ELR (cell line): ENCODE data around the gene ARHGEF1.

Experiments used
- DNase-seq: peaks from one replicate; pipeline ENCODE4 v3.0.0-alpha.2; 2015; ENCODE audit warnings: low read depth

Gene ARHGEF1

DNA sequence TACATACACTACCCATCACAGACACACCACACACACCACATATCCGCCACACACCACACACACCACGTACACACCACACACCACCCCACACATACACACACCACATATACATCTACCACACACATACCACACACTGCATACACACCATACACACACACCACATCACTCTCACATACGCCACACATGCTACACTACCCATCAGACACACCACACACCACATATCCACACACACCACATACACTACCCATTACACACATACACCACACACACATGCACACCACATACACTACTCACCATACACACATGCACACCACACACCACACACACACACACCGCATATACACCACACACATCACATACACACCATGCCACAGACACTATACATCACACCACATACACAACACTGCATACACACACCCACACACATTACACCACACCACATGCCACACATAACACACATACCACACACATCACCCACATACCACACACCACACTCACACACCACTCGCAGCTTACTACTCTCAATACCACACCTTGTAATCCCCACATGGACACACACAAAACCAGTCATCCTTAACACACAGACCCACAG, 35.8 kb downstream of the ARHGEF1 start:
- no peak for DNase-seq

DNA sequence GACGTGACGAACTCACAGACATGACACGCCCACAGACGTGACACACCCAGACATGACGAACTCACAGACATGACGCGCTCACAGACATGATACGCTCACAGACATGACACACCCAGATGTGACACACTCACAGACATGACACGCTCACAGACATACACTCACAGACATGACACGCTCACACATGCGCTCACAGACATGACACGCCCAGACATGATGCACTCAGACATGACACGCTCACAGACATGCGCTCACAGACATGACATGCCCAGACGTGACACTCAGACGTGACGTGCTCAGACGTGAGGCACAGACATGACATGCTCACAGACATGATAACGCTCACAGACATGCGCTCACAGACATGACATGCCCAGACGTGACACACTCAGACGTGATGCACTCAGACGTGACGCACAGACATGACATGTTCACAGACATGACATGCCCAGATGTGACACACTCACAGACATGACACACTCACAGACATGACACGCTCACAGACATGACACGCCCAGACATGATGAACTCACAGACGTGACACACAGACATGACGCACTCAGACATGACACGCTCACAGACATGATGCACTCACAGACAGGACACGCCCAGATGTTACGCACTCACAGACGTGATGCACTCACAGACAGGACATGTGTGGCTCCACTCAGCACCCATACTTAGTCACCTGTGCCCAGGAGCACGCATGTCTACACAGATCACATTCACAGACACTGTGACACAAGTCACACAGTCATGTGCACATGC, 37.1 kb downstream of the ARHGEF1 start:
- no peak for DNase-seq

- no peak for DNase-seq
These were observed 38.0 kb downstream of the ARHGEF1 start for GRCh38 chr19:41920882-41921576.

- DNase-seq, result no peak
These were observed 38.9 kb downstream of the ARHGEF1 start for GRCh38 chr19:41921577-41922576.

DNA sequence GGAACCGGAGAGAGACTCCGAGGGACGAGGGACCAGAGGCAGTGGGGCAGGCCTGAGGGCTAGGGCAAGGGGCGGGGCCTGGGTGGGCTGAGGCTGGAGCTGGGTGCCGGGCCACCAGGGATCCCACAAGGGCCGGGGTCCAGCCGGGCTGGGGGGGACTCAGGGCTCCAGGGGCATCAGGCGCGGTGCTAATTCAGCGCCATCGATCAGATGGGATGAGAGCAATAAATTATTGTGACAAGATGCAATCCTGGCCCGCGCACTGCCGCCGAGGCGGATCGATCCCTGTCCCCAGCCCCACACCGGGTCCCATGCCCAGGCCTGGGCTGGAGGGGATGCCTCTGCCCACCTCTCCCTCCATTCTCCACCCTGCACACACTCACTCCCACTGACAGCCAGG, 39.6 kb downstream of the ARHGEF1 start:
- DNase-seq, result no peak

DNA sequence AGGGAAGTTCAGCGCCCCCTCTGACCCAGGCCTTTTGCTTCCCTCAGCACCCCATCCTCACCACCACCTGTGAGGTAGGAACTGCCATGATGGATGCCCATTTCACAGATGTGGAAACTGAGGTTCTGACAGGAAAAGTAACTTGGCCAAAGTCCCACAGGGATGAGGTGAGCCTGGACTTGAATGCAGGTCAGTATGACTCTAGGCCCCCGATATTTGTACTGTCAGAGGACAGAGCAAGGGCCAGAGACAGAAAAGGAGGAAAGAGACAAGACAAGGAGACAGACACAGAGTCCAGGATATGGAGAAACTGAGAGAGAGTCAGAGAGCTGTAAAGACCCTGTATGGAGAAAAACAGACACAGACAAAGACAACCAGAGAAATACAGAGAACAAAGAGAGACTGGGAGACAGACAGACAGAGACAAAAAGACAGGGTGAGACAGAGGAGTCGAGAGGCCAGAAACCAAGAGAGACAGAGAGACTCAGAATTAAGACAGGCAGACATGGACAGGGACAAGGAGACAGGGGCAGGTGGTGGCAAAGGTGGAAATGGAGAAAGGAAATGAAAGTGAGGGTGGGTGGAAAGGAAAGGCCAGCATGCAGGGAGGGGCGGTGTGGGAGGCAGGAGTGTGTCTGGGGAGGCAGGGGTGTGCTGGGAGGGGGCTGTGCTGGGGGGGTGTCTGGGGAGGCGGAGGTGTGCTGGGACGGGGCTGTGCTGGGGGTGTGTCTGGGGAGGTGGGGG, 40.2 kb downstream of the ARHGEF1 start:
- DNase-seq, result no peak

DNA sequence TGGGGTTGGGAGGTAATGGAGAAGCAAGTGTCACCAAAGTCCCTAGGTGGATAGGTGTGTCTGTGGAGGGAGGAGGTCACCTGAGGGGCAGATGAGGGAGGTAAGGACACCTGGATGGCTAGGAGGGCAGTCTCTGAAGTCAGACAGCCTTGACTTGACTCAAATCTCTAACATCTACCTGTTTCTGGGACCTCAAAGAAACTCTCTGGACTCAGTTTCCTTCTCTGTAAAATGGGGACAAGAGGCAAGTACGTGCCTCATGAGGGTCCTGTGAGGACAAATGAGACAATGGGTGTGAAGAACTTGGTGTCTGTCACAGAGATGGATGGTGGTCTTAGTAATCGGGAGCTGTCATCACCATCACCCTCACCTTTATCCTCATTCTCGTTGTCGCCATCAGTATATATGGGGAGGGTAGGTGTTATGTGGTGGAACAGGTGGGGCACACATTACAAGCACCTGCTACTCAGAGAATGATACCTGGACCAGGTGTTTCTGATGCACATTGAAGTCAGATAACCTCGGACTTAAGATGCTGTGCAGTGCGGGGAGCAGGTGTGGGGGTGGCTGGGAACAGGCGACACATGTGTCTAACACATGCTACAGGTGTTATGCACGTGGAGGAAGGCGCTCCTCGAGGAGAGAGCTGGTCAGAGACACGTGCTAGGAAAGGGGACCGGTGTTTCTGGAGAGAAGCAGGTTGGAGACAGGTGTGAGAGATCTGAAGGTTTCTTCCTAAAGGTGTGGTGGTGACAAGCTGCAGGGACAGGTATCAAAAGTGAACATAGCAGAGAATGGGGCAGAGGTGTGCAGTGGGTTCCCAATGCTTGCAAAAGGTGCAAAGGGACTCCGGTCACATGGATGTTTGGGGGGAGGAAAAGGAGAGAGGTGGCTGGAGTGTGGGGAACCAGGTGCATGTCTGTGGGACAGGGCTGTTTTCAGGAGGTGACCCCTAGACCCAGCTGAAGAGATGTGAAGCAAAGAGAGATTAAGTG, 41.5 kb downstream of the ARHGEF1 start:
- no peak for DNase-seq

DNA sequence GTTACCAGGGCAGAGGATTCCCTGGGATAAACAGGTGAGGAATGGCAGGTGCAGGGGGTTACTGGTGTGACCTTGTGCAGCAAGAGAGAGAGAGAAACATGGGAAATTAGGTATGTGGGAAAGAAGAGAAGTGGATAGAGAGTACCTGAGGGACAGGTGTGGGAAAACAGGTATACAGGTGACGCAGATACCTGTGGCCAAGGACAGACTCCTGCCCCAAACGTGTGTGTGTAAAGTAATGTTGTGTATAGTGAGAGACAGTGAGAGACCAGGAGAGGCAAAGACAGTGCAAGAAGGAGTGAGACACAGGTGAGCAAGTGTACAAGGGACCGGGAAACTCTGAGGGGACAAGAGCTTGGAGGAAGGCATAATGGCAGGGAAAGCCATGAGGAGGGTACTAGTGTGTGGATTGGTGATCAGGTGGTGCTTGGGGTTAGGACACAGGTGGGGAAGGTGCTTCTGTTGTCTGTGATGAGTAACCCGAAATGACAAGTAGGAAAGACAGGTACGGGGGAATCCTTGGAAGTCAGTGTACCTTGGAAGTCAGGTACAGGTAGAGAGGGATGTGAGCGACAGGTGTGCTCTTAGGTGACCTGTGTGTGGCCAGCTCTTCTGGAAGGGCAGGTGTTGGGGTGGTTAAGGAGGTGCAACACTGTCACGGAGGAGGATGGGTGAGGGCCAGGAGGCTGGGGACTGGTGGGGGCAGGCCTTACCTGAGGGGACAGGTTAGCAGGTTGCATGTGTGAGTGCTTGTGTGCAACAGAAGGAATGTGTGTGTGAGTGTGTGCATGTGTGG, 42.4 kb downstream of the ARHGEF1 start:
- DNase-seq, result no peak

DNA sequence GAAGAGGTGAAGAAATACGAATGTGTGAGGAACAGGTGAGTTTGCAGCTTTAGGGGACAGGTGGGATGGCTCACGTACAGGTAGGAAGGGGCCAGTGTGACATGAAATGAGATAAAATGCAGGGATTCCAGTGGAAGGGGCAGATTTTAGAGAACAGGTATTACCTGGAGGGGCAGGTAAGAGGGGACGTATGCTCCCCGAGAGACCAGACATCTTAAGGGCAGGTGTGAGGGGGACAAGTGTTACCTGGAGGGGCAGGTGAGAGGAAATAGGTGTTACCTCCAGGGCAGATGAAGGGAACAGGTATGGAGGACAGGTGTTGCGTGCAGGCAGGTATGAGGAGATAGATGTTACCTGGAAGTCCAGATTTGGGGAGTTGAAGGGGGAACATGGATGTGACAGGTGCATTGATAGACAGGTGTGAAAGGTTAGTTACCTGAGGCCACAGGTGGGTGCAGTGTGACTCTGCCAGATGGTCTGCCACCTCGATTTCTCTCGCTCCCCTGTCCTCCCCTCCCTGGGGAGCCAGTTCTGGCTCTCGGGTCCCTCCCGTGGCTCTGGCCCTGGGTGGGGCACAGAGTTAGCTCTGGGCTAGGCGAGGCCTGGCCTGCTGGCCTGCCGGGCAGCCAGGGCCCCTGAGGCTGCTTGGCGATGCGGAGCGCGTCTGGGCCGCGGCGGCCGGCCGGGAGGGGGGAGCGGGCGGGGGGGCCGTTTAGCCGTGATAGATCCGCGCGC, 43.2 kb downstream of the ARHGEF1 start:
- DNase-seq, result no peak

DNA sequence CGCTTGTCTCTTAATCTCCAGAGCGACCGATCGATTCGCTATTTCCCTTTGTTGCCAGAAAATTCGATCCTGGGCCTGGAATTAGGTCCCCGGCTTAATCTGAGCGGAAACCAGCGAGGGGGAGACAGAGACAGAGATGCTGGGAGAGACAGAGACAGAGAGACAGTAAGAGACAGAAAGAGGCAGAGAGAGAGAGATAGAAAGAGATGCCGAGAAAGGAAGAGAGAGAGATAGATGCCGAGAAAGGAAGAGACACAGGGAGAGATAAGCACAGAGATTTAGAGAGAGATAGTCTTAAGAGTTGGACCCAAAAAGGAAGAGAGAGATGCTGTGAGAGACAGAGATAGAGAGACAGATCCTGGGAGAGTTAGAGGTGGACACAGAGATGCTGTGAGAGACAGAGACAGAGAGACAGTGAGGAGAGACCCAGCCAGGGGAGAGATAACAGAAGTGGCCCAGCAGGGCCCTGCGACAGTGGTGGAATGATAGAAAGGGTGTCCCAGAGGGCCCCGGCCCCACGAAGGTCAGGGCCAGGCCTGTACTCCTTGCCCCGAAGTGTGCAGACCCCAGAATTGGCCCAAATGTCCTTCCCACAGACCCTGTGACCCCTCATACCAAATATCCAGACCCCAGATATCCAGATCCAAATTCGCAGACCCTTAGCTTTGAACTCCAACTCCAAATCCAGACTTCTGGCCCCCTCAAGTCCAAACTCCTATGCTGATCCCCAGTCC, 43.9 kb downstream of the ARHGEF1 start:
- no peak for DNase-seq

GRCh38 chr19:41927497-41928192, 44.7 kb downstream of the ARHGEF1 start:
- no peak for DNase-seq

DNA sequence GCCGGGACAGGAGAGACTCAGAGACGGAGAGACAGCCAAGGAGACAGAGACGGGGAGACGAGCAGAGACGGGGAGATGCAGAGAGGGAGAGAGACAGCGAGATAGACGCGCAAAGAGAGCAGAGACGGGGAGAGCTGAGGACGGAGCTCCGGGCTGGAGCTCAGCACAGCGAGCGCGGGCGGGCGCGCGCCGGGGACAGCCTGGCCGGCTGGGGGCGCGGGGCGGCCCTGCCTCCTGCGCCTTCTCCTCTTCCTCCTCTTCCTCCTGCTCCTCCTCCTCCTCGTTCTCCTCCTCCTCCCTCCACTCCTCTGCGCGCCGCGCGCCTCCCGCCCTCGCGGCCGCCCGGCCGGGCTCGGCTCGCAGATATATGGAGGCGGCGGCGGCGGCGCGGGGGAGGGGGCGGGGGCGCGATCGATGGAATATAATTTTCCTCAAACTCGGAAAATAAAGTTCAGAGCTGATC, 45.3 kb downstream of the ARHGEF1 start, which contains the start of gene ERFL:
Gene ERFL, minus strand, starts transcription at position 229 of the 463 bp plus-strand sequence. CDS start 15,530 bp downstream, outside the sequence.
- no peak for DNase-seq

DNA sequence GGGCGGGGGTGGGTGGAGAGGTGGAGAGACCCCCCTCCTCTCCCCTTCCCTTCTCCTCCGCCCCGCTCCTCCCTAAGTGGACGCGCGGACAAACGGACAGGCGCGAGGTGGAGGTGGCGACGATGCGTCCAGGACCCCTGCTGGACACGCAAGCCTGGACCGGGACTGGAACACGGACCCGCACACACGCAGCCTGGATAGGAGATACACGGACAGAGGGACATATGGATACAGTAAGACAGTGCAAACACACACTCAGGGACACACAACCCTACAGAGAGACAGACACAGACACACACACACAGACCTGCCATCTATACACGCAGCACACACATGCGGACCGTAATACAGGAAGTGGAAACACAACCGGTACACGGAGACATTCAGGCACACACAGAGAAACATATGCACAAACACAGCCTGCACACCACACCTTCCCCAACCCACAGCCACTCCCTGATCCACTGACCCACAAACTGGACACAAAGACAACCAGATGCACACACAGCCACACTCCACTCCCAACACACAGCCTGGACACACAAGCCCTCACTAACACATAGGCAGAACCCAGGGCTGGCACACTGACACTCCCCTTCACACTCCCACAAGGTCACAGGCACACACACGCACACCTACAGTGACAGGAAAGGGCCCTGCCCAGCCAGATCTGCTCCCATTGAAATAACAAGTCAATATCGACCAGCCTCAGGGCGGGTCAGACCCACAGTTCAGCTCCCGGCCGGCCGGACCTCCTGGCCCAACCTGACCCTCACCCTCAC, 46.0 kb downstream of the ARHGEF1 start:
- DNase-seq, result no peak

DNA sequence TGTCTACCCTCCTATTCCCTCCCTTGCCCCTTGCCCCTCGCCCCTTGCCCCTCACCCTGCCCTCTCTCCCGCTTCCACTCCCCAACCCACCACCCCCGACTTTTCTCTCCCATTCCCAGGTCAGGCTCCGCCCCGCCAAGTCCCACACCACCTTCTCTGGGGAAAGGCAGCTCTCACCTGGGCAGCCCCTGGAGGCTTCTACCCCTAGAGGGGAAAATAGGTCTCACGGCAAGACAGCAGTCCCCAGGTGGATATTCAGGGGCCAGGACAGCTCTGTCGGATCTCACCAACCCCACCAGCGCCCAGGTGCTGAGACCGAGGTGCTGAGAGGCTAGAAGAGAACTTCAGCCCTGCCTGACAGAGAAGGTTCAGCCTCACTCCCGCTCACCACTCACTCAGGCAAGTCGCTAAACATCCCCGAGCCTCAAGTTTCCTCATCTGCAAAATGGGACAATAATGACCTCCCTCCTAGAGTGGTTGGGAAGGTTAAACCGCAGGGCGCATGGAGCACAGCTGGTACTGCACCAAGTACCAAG, 46.6 kb downstream of the ARHGEF1 start:
- no peak for DNase-seq

- DNase-seq, result no peak
These were observed 47.3 kb downstream of the ARHGEF1 start for GRCh38 chr19:41930322-41930722.
